SK-N-SH (cell line): ENCODE data around the gene PTCRA. TPM values are rescaled to one million over a fixed set of nuclear protein-coding genes. Genes with fewer than 3 reads are reported as not detected.

ENCODE experiments used
- CTCF ChIA-PET: fragments of 300-600, 350-600 bp; formaldehyde crosslinking; extraction: SDS; loops from one replicate; lab custom pipeline; 2021; lab: Yijun Ruan, JAX
- POLR2A ChIA-PET: fragments of 350-600 bp; sonication (Branson Sonifier 250); formaldehyde crosslinking; extraction: SDS; loops from one replicate; lab custom pipeline; 2020; ENCODE audit warnings: antibody characterized with exemption, inconsistent platforms; lab: Yijun Ruan, JAX
- DNase-seq: peaks from one replicate; pipeline ENCODE4 v3.0.0; 2012
- H2AFZ ChIP-seq: fragments of 200-600 bp; sonication (generic); 2 replicates; pipeline ENCODE4 v1.8.1; 2016; ENCODE audit warnings: antibody characterized with exemption, mild to moderate bottlenecking, low read depth
- H3F3A ChIP-seq: fragments of 200-600 bp; sonication (generic); replicated peaks from 2 replicates; pipeline ENCODE3; 2016; ENCODE audit warnings: antibody characterized with exemption, mild to moderate bottlenecking; ENCODE audit not compliant: insufficient read depth
- H3K27ac ChIP-seq, 2 experiments: fragments of 200-500 bp in 1 of 2; fragments of 200-600 bp in 1 of 2; sonication (Bioruptor generic) in 1 of 2; sonication (generic), shearing (Covaris generic) in 1 of 2; 2 replicates each; pipeline versions ENCODE4 v1.5.1 to v1.6.1; 2014 to 2016; ENCODE audit warnings: low read depth in 2 of 2, inconsistent platforms in 1 of 2, low read length in 1 of 2, mild to moderate bottlenecking in 1 of 2, mixed read lengths in 1 of 2
- H3K27me3 ChIP-seq: fragments of 200-600 bp; sonication (generic), shearing (Covaris generic); 2 replicates; pipeline ENCODE4 v1.6.1; 2016; ENCODE audit warnings: mixed run types; ENCODE audit not compliant: insufficient read depth
- H3K36me3 ChIP-seq, 2 experiments: fragments of 200-500 bp in 1 of 2; fragments of 200-600 bp in 1 of 2; sonication (Bioruptor generic) in 1 of 2; sonication (generic) in 1 of 2; replicated peaks in 1 of 2; 2 replicates each; pipeline versions ENCODE3 to v1.5.1; 2014 to 2016; ENCODE audit warnings: low read length in 1 of 2, mild to moderate bottlenecking in 1 of 2; ENCODE audit not compliant: insufficient read depth in 2 of 2, control insufficient read depth in 1 of 2
- H3K4me1 ChIP-seq, 2 experiments: fragments of 200-500 bp in 1 of 2; fragments of 200-600 bp in 1 of 2; sonication (Bioruptor generic) in 1 of 2; sonication (generic), shearing (Covaris generic) in 1 of 2; 2 replicates each; pipeline versions ENCODE4 v1.5.1 to v1.6.1; 2014 to 2016; ENCODE audit warnings: low read depth in 1 of 2, low read length in 1 of 2, mixed run types in 1 of 2; ENCODE audit not compliant: insufficient read depth in 2 of 2, control insufficient read depth in 1 of 2
- H3K4me2 ChIP-seq: fragments of 200-600 bp; sonication (generic), shearing (Covaris generic); 2 replicates; pipeline ENCODE4 v1.6.1; 2017; ENCODE audit warnings: mixed run types
- H3K4me3 ChIP-seq, 2 experiments: fragments of 200-500 bp in 1 of 2; fragments of 200-600 bp in 1 of 2; sonication (Bioruptor generic) in 1 of 2; sonication (generic), shearing (Covaris generic) in 1 of 2; 2 replicates each; pipeline versions ENCODE4 v1.5.1 to v1.8.1; 2014 to 2016; ENCODE audit warnings: low read depth in 2 of 2, inconsistent platforms in 1 of 2, low read length in 1 of 2, mild to moderate bottlenecking in 1 of 2, mixed read lengths in 1 of 2, moderate library complexity in 1 of 2
- H3K79me2 ChIP-seq: fragments of 200-600 bp; sonication (generic); 2 replicates; pipeline ENCODE4 v1.8.1; 2017; ENCODE audit warnings: mild to moderate bottlenecking; ENCODE audit not compliant: insufficient read depth
- H3K9ac ChIP-seq: fragments of 200-600 bp; sonication (generic); 2 replicates; pipeline ENCODE4 v1.6.1; 2017; ENCODE audit warnings: mixed run types
- H3K9me2 ChIP-seq: fragments of 200-600 bp; sonication (generic); 2 replicates; pipeline ENCODE4 v1.6.1; 2017; ENCODE audit warnings: mixed run types
- H3K9me3 ChIP-seq: fragments of 200-600 bp; sonication (generic); 2 replicates; pipeline ENCODE4 v1.6.1; 2017; ENCODE audit warnings: mixed run types, mild to moderate bottlenecking, moderate library complexity
- H4K20me1 ChIP-seq: fragments of 200-600 bp; sonication (generic); 2 replicates; pipeline ENCODE4 v1.6.1; 2017; ENCODE audit warnings: mild to moderate bottlenecking, mixed run types; ENCODE audit not compliant: insufficient read depth
- ELF1 ChIP-seq: IDR thresholded peaks from 2 replicates; pipeline ENCODE4 v1.4.0; 2012
- EP300 ChIP-seq, 2 experiments: IDR thresholded peaks; 2 replicates each; pipeline versions ENCODE4 v1.4.0 to v1.6.1; 2012; ENCODE audit warnings: borderline replicate concordance in 1 of 2, low read depth in 1 of 2, low read length in 1 of 2
- EZH2phosphoT487 ChIP-seq: fragments of 200-600 bp; sonication (generic); IDR thresholded peaks from 2 replicates; pipeline ENCODE4 v1.6.1; 2017; ENCODE audit warnings: low read depth, mixed run types, mild to moderate bottlenecking, antibody characterized with exemption, moderate library complexity, borderline replicate concordance
- FOSL2 ChIP-seq: IDR thresholded peaks from 2 replicates; pipeline ENCODE4 v1.4.0; 2012; ENCODE audit warnings: low read depth, mild to moderate bottlenecking, moderate library complexity, borderline replicate concordance
- FOXJ3 ChIP-seq: sonication (generic); formaldehyde crosslinking; IDR thresholded peaks from 2 replicates; pipeline ENCODE4 v1.5.1; 2020; ENCODE audit warnings: mild to moderate bottlenecking, missing genetic modification reagents
- GABPA ChIP-seq: IDR thresholded peaks from 2 replicates; pipeline ENCODE4 v1.4.0; 2012; ENCODE audit warnings: low read depth, mild to moderate bottlenecking
- IRF3 ChIP-seq: fragments of 150-350 bp; IDR thresholded peaks from 2 replicates; pipeline ENCODE4 v1.6.1; 2016; ENCODE audit warnings: mild to moderate bottlenecking, low read depth, low read length
- MAX ChIP-seq: IDR thresholded peaks from 2 replicates; pipeline ENCODE4 v1.4.0; 2012; ENCODE audit warnings: low read depth
- NFIC ChIP-seq: IDR thresholded peaks from 2 replicates; pipeline ENCODE4 v1.4.0; 2012; ENCODE audit warnings: borderline replicate concordance
- NRF1 ChIP-seq: IDR thresholded peaks from 2 replicates; pipeline ENCODE4 v1.6.1; 2012; ENCODE audit warnings: low read depth, mild to moderate bottlenecking, low read length
- POLR2AphosphoS5 ChIP-seq: IDR thresholded peaks from 2 replicates; pipeline ENCODE4 v1.6.1; 2012; ENCODE audit warnings: low read depth, low read length
- RCOR1 ChIP-seq: fragments of 150-350 bp; IDR thresholded peaks from 2 replicates; pipeline ENCODE4 v1.6.1; 2017; ENCODE audit warnings: antibody characterized with exemption, low read length
- REST ChIP-seq: IDR thresholded peaks from 2 replicates; pipeline ENCODE4 v1.6.1; 2012; ENCODE audit warnings: mild to moderate bottlenecking, low read depth, low read length, moderate library complexity
- RFX5 ChIP-seq: IDR thresholded peaks from 2 replicates; pipeline ENCODE4 v1.6.1; 2012; ENCODE audit warnings: mild to moderate bottlenecking, improper control_type of control experiment, low read length
- SIN3A ChIP-seq: IDR thresholded peaks from 2 replicates; pipeline ENCODE4 v1.6.1; 2012; ENCODE audit warnings: low read depth, mild to moderate bottlenecking, low read length, moderate library complexity, borderline replicate concordance
- SMC3 ChIP-seq: IDR thresholded peaks from 2 replicates; pipeline ENCODE4 v1.6.1; 2012; ENCODE audit warnings: low read depth, low read length, improper control_type of control experiment
- TEAD4 ChIP-seq: IDR thresholded peaks from 2 replicates; pipeline ENCODE4 v1.4.0; 2012; ENCODE audit warnings: mild to moderate bottlenecking, borderline replicate concordance; ENCODE audit not compliant: insufficient read depth
- YY1 ChIP-seq: IDR thresholded peaks from 2 replicates; pipeline ENCODE4 v1.4.0; 2012; ENCODE audit warnings: low read depth, mild to moderate bottlenecking
- ZBTB33 ChIP-seq: IDR thresholded peaks from 2 replicates; pipeline ENCODE4 v1.4.0; 2012; ENCODE audit warnings: low read depth, borderline replicate concordance
- WGBS: methylation state at CpG from one replicate; pipeline ENCODE4 v1.1.6; 2017; ENCODE audit warnings: low lambda C conversion rate; 5-methylcytosine and 5-hydroxymethylcytosine counted together
- polyA plus RNA-seq, 3 experiments: library from polyadenylated mRNA; depleted of rRNA; stranded (reverse); fragments of >200 nt; gene quantifications; 2 replicates each; pipeline ENCODE4 v1.2.3, GENCODE V29; 2012

The PTCRA gene
- polyA plus RNA-seq, 1 of the 3 experiments (the other 2 are of a cell fraction), result not detected

- no peaks in the 10 kb centered on the region for H3K9me2 ChIP-seq
- H3K4me2 ChIP-seq, result no peak overlapping the region
- TF ChIP-seq GABPA (no peak), NRF1 (no peak), EZH2phosphoT487 (no peak), RCOR1 (no peak), TEAD4 (no peak), SIN3A (no peak), POLR2AphosphoS5 (no peak), ELF1 (no peak), SMC3 (no peak), NFIC (no peak), EP300 (IDR thresholded peaks at IDR 0.05; ENCODE audit: borderline replicate concordance in 1 of 2, low read depth in 1 of 2, low read length in 1 of 2) (no peak)
- H3K9ac ChIP-seq, result no peak overlapping the region
- H3K36me3 ChIP-seq, result no peaks in the 10 kb centered on the region
- H3K27ac ChIP-seq, result no peak overlapping the region
- no peaks in the 10 kb centered on the region; a peak in 1 of 4 replicates for H3K4me1 ChIP-seq
- DNase-seq, result no peak
- H3K9me3 ChIP-seq, result no peaks in the 10 kb centered on the region
- H3K4me3 ChIP-seq, result no peak overlapping the region
- H3F3A ChIP-seq, result peaks cover 8% of the 10 kb centered on the region
- H3K27me3 ChIP-seq, result no peaks in the 10 kb centered on the region
- H3K79me2 ChIP-seq, result no peaks in the 10 kb centered on the region
- peak overlapping the region; percentile 21; the same call in 1 of the 2 replicates for H2AFZ ChIP-seq
- ChIA-PET CTCF (interaction anchor here (1.2 kb wide), 1 partner anchor 220 kb away, joined by 3 read pairs; no protein-coding TSS in a partner anchor), POLR2A (no interaction called here)
- H4K20me1 ChIP-seq, result no peaks in the 10 kb centered on the region
- 83% methylated on average over 2 of the region's 2 CpGs for WGBS
These were observed 7.8 kb downstream of the PTCRA start for GRCh38 chr6:42923666-42924065.

GRCh38 chr6:42925248-42925857 lies 9.5 kb downstream of the PTCRA start:
- Histone ChIP-seq H2AFZ (no peak overlapping the region), H3K9me3 (no peaks in the 10 kb centered on the region), H3K4me1 (no peaks in the 10 kb centered on the region; a peak in 1 of 4 replicates), H3K4me3 (no peak overlapping the region), H3K36me3 (no peaks in the 10 kb centered on the region), H3K27ac (no peak overlapping the region), H3K9ac (no peak overlapping the region), H3F3A (peaks cover 21% of the 10 kb centered on the region), H3K27me3 (no peaks in the 10 kb centered on the region), H3K9me2 (no peaks in the 10 kb centered on the region), H3K4me2 (no peak overlapping the region), H4K20me1 (no peaks in the 10 kb centered on the region), H3K79me2 (peaks cover 4% of the 10 kb centered on the region)
- POLR2A ChIA-PET, result no interaction called here
- 89% methylated on average over 10 of the region's 23 CpGs for WGBS
- CTCF ChIA-PET, result interaction anchor here (1.2 kb wide), 1 partner anchor 218 kb away, joined by 3 read pairs; no protein-coding TSS in a partner anchor
- no peak for DNase-seq
- TF ChIP-seq ZBTB33, result no peak
- no peak for TF ChIP-seq TEAD4
- TF ChIP-seq FOXJ3 (CRISPR knock-in tag), result no peak
- no peak for TF ChIP-seq NRF1
- TF ChIP-seq MAX, result no peak
- TF ChIP-seq FOSL2, result no peak
- TF ChIP-seq EP300 (IDR thresholded peaks at IDR 0.05; ENCODE audit: borderline replicate concordance in 1 of 2, low read depth in 1 of 2, low read length in 1 of 2), result no peak
- TF ChIP-seq YY1, result no peak
- TF ChIP-seq IRF3, result no peak
- no peak for TF ChIP-seq NFIC
- no peak for TF ChIP-seq REST
- TF ChIP-seq RFX5, result no peak
